Fibroblast of peridontal ligament (primary cell): ENCODE data around the gene SH3D21.

ENCODE experiments used
- DNase-seq: peaks from one replicate; pipeline ENCODE4 v3.0.0-alpha.2; 2010; ENCODE audit errors: extremely low read depth

SH3D21 gene

GRCh38 chr1:36330940-36331339, 24.8 kb downstream of the SH3D21 start:
- peak; percentile 46 for DNase-seq

- no peak for DNase-seq
Observed at GRCh38 chr1:36337830-36338229, 31.7 kb downstream of the SH3D21 start.

- no peak for DNase-seq
Observed at GRCh38 chr1:36339215-36339614, 33.0 kb downstream of the SH3D21 start.

GRCh38 chr1:36339615-36340014, 33.4 kb downstream of the SH3D21 start:
- no peak for DNase-seq

- no peak for DNase-seq
Observed at GRCh38 chr1:36341626-36342320, 35.6 kb downstream of the SH3D21 start.

- DNase-seq: peak; percentile 67
Observed at GRCh38 chr1:36342426-36343185, 36.4 kb downstream of the SH3D21 start.

- DNase-seq: no peak
Observed at GRCh38 chr1:36343651-36344394, 37.7 kb downstream of the SH3D21 start.

- no peak for DNase-seq
Observed at GRCh38 chr1:36344395-36344680, 38.2 kb downstream of the SH3D21 start.

GRCh38 chr1:36345353-36345752, 39.2 kb downstream of the SH3D21 start:
- no peak for DNase-seq

GRCh38 chr1:36346741-36347370, 40.7 kb downstream of the SH3D21 start:
- no peak for DNase-seq

- no peak for DNase-seq
Observed at GRCh38 chr1:36349241-36349671, 43.1 kb downstream of the SH3D21 start.

- no peak for DNase-seq
Observed at GRCh38 chr1:36349839-36350238, 43.7 kb downstream of the SH3D21 start.

GRCh38 chr1:36350659-36351226, 44.6 kb downstream of the SH3D21 start:
- DNase-seq: peak; percentile 75

- peak; percentile 88 for DNase-seq
Observed at GRCh38 chr1:36351227-36351977, 45.2 kb downstream of the SH3D21 start.

GRCh38 chr1:36352125-36352909, 46.1 kb downstream of the SH3D21 start:
- DNase-seq: no peak

GRCh38 chr1:36352910-36353878, 47.0 kb downstream of the SH3D21 start:
- DNase-seq: peak; percentile 51

GRCh38 chr1:36354486-36354885, 48.3 kb downstream of the SH3D21 start:
- no peak for DNase-seq

GRCh38 chr1:36355811-36356210, 49.6 kb downstream of the SH3D21 start:
- no peak for DNase-seq

- DNase-seq: no peak
Observed at GRCh38 chr1:36358514-36359084, 52.4 kb downstream of the SH3D21 start.
